ENCODE measurements around the gene ESRRA. TPM values are rescaled to one million over a fixed set of nuclear protein-coding genes. Genes with fewer than 3 reads are reported as not detected.

The ESRRA gene
- total and polyA plus RNA-seq, 2 of the 8 experiments (the other 6 are each of a cell fraction or from before 2014, with no cell fraction given), result 18.2 to 37.0 TPM

DNA sequence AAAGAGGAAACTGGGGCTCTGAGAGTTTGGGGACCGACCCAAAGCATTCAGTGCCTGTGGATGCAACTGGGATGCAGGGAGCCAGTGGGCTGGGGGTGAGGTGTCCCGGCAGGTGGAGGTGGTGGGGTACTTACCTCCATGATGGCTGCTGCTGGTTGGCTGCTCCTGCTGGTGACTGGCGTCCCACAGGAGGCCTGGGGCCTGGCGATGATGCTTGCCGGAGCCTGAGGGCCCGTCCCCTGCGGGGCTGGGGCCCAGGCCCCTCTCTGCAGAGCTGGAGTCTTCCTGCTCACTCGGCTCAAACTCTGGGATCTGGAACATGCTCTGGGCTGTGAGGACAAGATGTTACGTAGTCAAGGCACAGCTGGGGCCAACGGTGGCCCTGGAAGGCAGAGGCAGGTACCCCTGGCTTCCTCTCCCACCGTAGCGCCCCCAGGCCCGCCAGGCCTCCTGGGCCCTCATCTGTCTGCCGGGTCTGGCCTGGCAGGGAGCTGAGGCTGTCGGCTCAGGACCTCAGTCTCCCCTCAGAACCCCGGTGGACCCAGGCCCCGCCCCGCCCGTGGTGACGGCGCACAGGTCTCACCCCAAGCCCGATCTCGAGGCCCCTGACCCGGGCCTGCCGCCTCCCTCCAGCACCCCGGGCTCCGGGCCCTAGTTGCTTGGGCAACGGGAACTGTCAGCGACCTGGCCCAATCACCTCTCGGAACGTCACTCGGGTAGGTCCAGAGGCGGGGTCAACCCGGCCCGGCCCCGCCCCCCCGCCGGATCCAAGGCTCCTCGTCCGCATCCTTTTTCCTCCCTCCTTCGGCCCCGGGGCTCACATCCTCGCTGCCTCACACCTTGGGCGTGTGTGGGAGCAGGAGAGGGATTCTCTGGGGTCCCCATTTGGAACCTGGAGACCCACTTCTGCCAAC lies 21.0 kb upstream of the ESRRA start, which contains the start of gene BAD:
Gene BAD (minus strand): TSS at position 618 of the 914 bp plus-strand sequence. CDS start 297 bp downstream, at position 321.
- Histone ChIP-seq H3K4me1 (replicated peaks in 1 of 4; ENCODE audit: control insufficient read depth in 3 of 4, insufficient read depth in 4 of 4, low read length in 3 of 4) (peaks cover 0 to 8% (median 4%) of the 10 kb centered on the region in 4 experiments; a peak in 4 of 7 replicates), H3K9ac (replicated peaks in 1 of 4; ENCODE audit: extremely low read depth in 1 of 4, low read depth in 3 of 4, low read length in 3 of 4) (peak within 1 kb of the TSS in 3 of 4 experiments; percentile 6 to 58 (median 56); a peak in 5 of 7 replicates), H4K91ac (replicated peaks; ENCODE audit: insufficient read length, low read length) (peak within 1 kb of the TSS; percentile 83), H3K79me1 (ENCODE audit: low read depth, low read length) (no peaks in the 10 kb centered on the region; the same call in 1 of the 2 replicates), H3K4me3 (ENCODE audit: extremely low read depth in 1 of 4, insufficient read depth in 2 of 4, low read depth in 3 of 4, low read length in 4 of 4) (peak within 1 kb of the TSS; percentile 49 to 70 (median 69)), H2BK15ac (ENCODE audit: low read length) (no peak within 1 kb of the TSS; the same call in 1 of the 2 replicates), H3K4ac (replicated peaks; ENCODE audit: insufficient read length, low read depth, low read length) (peak within 1 kb of the TSS; percentile 72), H2AK5ac (ENCODE audit: low read depth, low read length) (no peak within 1 kb of the TSS), H3K79me2 (ENCODE audit: control insufficient read depth in 1 of 2, insufficient read depth in 2 of 2, low read length in 2 of 2) (no peaks in the 10 kb centered on the region), H3K4me2 (ENCODE audit: insufficient read depth in 1 of 2, low read depth in 2 of 2, low read length in 2 of 2) (peak within 1 kb of the TSS; percentile 59 to 96), H2BK5ac (ENCODE audit: low read depth, low read length) (peak within 1 kb of the TSS; percentile 81; the same call in 1 of the 2 replicates), H2BK120ac (replicated peaks; ENCODE audit: low read depth, low read length) (no peak within 1 kb of the TSS), H2AFZ (ENCODE audit: low read length) (no peak within 1 kb of the TSS), H3K14ac (ENCODE audit: insufficient read length) (no peak within 1 kb of the TSS), H4K5ac (ENCODE audit: insufficient read length, low read depth, low read length) (peak within 1 kb of the TSS; percentile 89), H3K27ac (ENCODE audit: low read depth, low read length) (peak within 1 kb of the TSS; percentile 68; the same call in 1 of the 2 replicates), H3K23ac (ENCODE audit: insufficient read length) (no peak within 1 kb of the TSS), H2BK20ac (ENCODE audit: low read length) (no peak within 1 kb of the TSS), H2BK12ac (ENCODE audit: low read depth, low read length) (no peak within 1 kb of the TSS), H3K56ac (replicated peaks; ENCODE audit: insufficient read length, low read depth, low read length) (peak within 1 kb of the TSS; percentile 67), H3K18ac (ENCODE audit: extremely low read depth, low read length) (peak within 1 kb of the TSS; percentile 67), H4K8ac (ENCODE audit: extremely low read depth, insufficient read depth, low read length) (peak within 1 kb of the TSS; percentile 81), H3K27me3 (replicated peaks in 1 of 4; ENCODE audit: control insufficient read depth in 3 of 4, extremely low read depth in 1 of 4, insufficient read depth in 3 of 4, low read length in 3 of 4) (peaks cover 0 to 7% (median 3%) of the 10 kb centered on the region in 4 experiments; a peak in 3 of 7 replicates), H3K23me2 (ENCODE audit: low read depth, low read length) (peaks cover 10% of the 10 kb centered on the region; the same call in 1 of the 2 replicates), H3K36me3 (ENCODE audit: control insufficient read depth in 2 of 4, insufficient read depth in 4 of 4, low read length in 3 of 4) (no peaks in the 10 kb centered on the region), H3K9me3 (ENCODE audit: insufficient read depth in 2 of 2, low read depth in 1 of 2, low read length in 1 of 2) (no peaks in the 10 kb centered on the region), H4K20me1 (replicated peaks in 1 of 2; ENCODE audit: control insufficient read depth in 1 of 2, insufficient read depth in 2 of 2, low read length in 2 of 2) (peaks cover 0 to 6% of the 10 kb centered on the region in 2 experiments)
- WGBS, 2 experiments (ENCODE audit: extremely low coverage in 1 of 2, insufficient coverage in 1 of 2, insufficient read length in 1 of 2, insufficient replicate concordance in 2 of 2, low coverage in 1 of 2, low lambda C conversion rate in 2 of 2, missing lambda C conversion rate in 1 of 2), result 18% methylated on average over 24 of the region's 44 CpGs; no CpG with 5 or more reads in 1 of the 2 experiments
- TF ChIP-seq SP2 (IDR thresholded peaks at IDR 0.05; ENCODE audit: low read length) (peak; percentile 39; the same call in 1 of the 2 replicates), CREB1 (IDR thresholded peaks at IDR 0.05) (peak; percentile 88), CHD2 (IDR thresholded peaks at IDR 0.05; ENCODE audit: low read length) (peak; percentile 73; the same call in 1 of the 2 replicates), SUZ12 (IDR thresholded peaks at IDR 0.05; ENCODE audit: low read length) (no peak), TAF1 (IDR thresholded peaks at IDR 0.05; ENCODE audit: low read depth, low read length) (peak; percentile 61; the same call in 1 of the 2 replicates), NANOG (IDR thresholded peaks at IDR 0.05; ENCODE audit: insufficient read depth, low read depth, low read length, poor library complexity, severe bottlenecking) (no peak), YY1 (IDR thresholded peaks at IDR 0.05; ENCODE audit: low read depth, low read length) (0 out of 2 replicates have a peak, but pooled peaks have one; percentile 30), SP1 (IDR thresholded peaks at IDR 0.05; ENCODE audit: low read depth, low read length) (peak; percentile 89), TBP (IDR thresholded peaks at IDR 0.05; ENCODE audit: low read depth, low read length) (peak; percentile 52; the same call in 1 of the 2 replicates), POLR2A (IDR thresholded peaks at IDR 0.05; ENCODE audit: control extremely low read depth in 1 of 2, low read depth in 2 of 2, low read length in 2 of 2) (peak in 1 of 2 experiments; percentile 25; a peak in 1 of 3 replicates)
- DNase-seq (ENCODE audit: low read depth in 1 of 2, low spot score in 2 of 2), result peak in 1 of 2 experiments; percentile 96
- POLR2A ChIA-PET (ENCODE audit: partially characterized antibody), result interaction anchor here (0.6 to 9.5 kb wide), 13 partner anchors 8 to 76 kb away, joined by 3 to 79 read pairs (median 5); partner anchors contain the start of genes CATSPERZ, ESRRA and PPP1R14B
- FAIRE-seq, result no peak
- CTCF ChIA-PET (ENCODE audit: partially characterized antibody), result interaction anchor here (0.6 to 11.4 kb wide), 11 partner anchors 10 to 1733 kb away, joined by 3 to 134 read pairs (median 4); partner anchors contain the start of genes CATSPERZ, ESRRA, PRDX5 and TRMT112
